ENCODE data around the gene LSM10. TPM values are rescaled to one million over a fixed set of nuclear protein-coding genes. Genes with fewer than 3 reads are reported as not detected.

The LSM10 gene
- total and polyA plus RNA-seq, 9 of the 15 experiments (the other 6 are each of a cell fraction or from before 2014, with no cell fraction given), result 13.2 to 146 (median 68.9) TPM

DNA sequence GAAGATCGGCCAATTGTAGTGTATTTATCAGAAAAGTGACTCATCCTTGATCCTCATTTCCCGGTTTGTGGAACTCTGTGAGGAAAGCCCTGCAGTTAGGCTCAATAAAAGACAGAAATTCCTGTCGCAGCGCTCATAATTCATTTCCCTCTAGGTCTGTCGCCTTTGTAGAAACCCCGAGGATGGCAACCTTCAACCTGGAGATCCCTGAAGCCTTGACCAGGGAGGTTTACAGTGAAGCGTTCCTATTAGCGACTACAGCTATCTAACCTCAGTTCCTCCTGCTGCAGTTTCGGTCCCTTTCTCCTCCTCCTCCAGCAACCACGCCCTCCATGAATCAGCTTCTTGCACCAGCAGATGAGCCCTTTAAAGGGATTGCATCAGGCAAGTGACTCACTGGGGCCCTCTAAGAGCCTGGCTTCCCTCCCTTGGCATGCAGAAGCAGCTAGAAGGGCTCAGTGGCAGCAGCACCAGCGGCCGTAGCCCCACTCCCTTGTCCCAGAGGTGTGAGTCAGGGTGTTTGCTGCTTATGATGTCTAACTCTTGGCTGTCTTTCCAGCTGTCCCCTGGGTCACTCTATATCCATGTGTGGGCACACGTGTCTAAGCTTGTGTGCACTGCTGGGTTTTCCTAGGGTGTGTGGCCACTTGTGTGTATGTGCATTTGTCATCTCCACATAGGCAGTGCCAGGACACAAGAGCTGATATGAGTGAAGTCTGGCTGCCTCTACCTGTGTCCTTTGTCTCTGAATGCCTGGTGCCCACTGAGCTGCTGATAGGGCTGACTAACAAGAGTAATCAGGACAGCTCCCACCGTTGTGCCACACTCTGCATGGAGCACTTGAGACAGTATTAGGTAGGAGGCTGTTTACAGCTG lies 11.2 kb downstream of the LSM10 start (continued):
- TF ChIP-seq, protein P1, sequence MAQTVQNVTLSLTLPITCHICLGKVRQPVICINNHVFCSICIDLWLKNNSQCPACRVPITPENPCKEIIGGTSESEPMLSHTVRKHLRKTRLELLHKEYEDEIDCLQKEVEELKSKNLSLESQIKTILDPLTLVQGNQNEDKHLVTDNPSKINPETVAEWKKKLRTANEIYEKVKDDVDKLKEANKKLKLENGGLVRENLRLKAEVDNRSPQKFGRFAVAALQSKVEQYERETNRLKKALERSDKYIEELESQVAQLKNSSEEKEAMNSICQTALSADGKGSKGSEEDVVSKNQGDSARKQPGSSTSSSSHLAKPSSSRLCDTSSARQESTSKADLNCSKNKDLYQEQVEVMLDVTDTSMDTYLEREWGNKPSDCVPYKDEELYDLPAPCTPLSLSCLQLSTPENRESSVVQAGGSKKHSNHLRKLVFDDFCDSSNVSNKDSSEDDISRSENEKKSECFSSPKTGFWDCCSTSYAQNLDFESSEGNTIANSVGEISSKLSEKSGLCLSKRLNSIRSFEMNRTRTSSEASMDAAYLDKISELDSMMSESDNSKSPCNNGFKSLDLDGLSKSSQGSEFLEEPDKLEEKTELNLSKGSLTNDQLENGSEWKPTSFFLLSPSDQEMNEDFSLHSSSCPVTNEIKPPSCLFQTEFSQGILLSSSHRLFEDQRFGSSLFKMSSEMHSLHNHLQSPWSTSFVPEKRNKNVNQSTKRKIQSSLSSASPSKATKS (CRISPR knock-in tag; IDR thresholded peaks at IDR 0.05), result 0 out of 2 replicates have a peak, but pooled peaks have one; percentile 10
- TF ChIP-seq SRSF9 (IDR thresholded peaks at IDR 0.05; ENCODE audit: borderline replicate concordance, low read depth, low read length) (no peak), RAD51 (IDR thresholded peaks at IDR 0.05; ENCODE audit: borderline replicate concordance, low read depth) (no peak; the same call in 1 of the 2 replicates), ZNF764 (CRISPR knock-in tag; IDR thresholded peaks at IDR 0.05; ENCODE audit: low read depth) (no peak), GABPB1 (CRISPR knock-in tag; IDR thresholded peaks at IDR 0.05) (peak; percentile 73), ZNF707 (CRISPR knock-in tag; conservative IDR thresholded peaks at IDR 0.05) (peak; percentile 68), SREBF1 (IDR thresholded peaks at IDR 0.05; ENCODE audit: borderline replicate concordance, low read depth, low read length) (peak; percentile 21; the same call in 1 of the 2 replicates), ELF1 (tag; IDR thresholded peaks at IDR 0.05) (peak; percentile 67; the same call in 1 of the 2 replicates), ZNF316 (IDR thresholded peaks at IDR 0.05) (peak; percentile 91), ZKSCAN8 (CRISPR knock-in tag; IDR thresholded peaks at IDR 0.05) (peak; percentile 81), ATF7 (IDR thresholded peaks at IDR 0.05) (peak; percentile 97), GABPA (tag; conservative IDR thresholded peaks at IDR 0.05; ENCODE audit: low read depth) (no peak; the same call in 1 of the 2 replicates), POU5F1 (IDR thresholded peaks at IDR 0.05; ENCODE audit: borderline replicate concordance, low read depth, low read length, partially characterized antibody) (no peak), ZNF3 (CRISPR knock-in tag; IDR thresholded peaks at IDR 0.05) (no peak), IFI16 (CRISPR knock-in tag; IDR thresholded peaks at IDR 0.05) (peak; percentile 83; the same call in 1 of the 2 replicates), CBFB (CRISPR knock-in tag; IDR thresholded peaks at IDR 0.05) (no peak; the same call in 1 of the 2 replicates)
- TF ChIP-seq, protein P2, sequence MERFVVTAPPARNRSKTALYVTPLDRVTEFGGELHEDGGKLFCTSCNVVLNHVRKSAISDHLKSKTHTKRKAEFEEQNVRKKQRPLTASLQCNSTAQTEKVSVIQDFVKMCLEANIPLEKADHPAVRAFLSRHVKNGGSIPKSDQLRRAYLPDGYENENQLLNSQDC (CRISPR knock-in tag; IDR thresholded peaks at IDR 0.05), result no peak
- TF ChIP-seq, protein P3, sequence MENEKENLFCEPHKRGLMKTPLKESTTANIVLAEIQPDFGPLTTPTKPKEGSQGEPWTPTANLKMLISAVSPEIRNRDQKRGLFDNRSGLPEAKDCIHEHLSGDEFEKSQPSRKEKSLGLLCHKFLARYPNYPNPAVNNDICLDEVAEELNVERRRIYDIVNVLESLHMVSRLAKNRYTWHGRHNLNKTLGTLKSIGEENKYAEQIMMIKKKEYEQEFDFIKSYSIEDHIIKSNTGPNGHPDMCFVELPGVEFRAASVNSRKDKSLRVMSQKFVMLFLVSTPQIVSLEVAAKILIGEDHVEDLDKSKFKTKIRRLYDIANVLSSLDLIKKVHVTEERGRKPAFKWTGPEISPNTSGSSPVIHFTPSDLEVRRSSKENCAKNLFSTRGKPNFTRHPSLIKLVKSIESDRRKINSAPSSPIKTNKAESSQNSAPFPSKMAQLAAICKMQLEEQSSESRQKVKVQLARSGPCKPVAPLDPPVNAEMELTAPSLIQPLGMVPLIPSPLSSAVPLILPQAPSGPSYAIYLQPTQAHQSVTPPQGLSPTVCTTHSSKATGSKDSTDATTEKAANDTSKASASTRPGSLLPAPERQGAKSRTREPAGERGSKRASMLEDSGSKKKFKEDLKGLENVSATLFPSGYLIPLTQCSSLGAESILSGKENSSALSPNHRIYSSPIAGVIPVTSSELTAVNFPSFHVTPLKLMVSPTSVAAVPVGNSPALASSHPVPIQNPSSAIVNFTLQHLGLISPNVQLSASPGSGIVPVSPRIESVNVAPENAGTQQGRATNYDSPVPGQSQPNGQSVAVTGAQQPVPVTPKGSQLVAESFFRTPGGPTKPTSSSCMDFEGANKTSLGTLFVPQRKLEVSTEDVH (IDR thresholded peaks at IDR 0.05; ENCODE audit: low read depth, partially characterized antibody), result no peak
- TF ChIP-seq, protein P4, sequence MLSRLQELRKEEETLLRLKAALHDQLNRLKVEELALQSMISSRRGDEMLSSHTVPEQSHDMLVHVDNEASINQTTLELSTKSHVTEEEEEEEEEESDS (CRISPR knock-in tag; IDR thresholded peaks at IDR 0.05), result no peak
- TF ChIP-seq, protein P5, sequence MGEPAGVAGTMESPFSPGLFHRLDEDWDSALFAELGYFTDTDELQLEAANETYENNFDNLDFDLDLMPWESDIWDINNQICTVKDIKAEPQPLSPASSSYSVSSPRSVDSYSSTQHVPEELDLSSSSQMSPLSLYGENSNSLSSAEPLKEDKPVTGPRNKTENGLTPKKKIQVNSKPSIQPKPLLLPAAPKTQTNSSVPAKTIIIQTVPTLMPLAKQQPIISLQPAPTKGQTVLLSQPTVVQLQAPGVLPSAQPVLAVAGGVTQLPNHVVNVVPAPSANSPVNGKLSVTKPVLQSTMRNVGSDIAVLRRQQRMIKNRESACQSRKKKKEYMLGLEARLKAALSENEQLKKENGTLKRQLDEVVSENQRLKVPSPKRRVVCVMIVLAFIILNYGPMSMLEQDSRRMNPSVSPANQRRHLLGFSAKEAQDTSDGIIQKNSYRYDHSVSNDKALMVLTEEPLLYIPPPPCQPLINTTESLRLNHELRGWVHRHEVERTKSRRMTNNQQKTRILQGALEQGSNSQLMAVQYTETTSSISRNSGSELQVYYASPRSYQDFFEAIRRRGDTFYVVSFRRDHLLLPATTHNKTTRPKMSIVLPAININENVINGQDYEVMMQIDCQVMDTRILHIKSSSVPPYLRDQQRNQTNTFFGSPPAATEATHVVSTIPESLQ (CRISPR knock-in tag; IDR thresholded peaks at IDR 0.05), result peak; percentile 86

All from K562 (cell line).